Jurkat, Clone E6-1 (cell line): ENCODE results near the gene NR5A2.
"Not testable (repeated sequence)": the region's sequence is repeated elsewhere in the genome, so short reads cannot be mapped to it uniquely, and the experiment has no call there.

Source experiments
- DNase-seq: peaks from one replicate; pipeline ENCODE4 v3.0.0-alpha.2; 2011; ENCODE audit warnings: low read depth, low spot score
- H3K4me3 ChIP-seq: 2 replicates; pipeline ENCODE4 v1.5.1; 2011; ENCODE audit warnings: mild to moderate bottlenecking, low read length, control low read depth, moderate library complexity

Gene NR5A2

GRCh38 chr1:200179126-200179780 is 151.7 kb downstream of the NR5A2 start:
- DNase-seq, result no peak
- no peak overlapping the region for H3K4me3 ChIP-seq

GRCh38 chr1:200179781-200180160 is 152.3 kb downstream of the NR5A2 start:
- H3K4me3 ChIP-seq, result no peak overlapping the region
- no peak for DNase-seq

GRCh38 chr1:200180821-200181220 is 153.3 kb downstream of the NR5A2 start:
- DNase-seq, result no peak
- no peak overlapping the region for H3K4me3 ChIP-seq

GRCh38 chr1:200181861-200182260 is 154.4 kb downstream of the NR5A2 start:
- no peak for DNase-seq
- no peak overlapping the region for H3K4me3 ChIP-seq

GRCh38 chr1:200182701-200183100 is 155.2 kb downstream of the NR5A2 start:
- no peak for DNase-seq
- H3K4me3 ChIP-seq, result no peak overlapping the region

- DNase-seq, result no peak
- H3K4me3 ChIP-seq, result no peak overlapping the region
These were observed 156.1 kb downstream of the NR5A2 start for GRCh38 chr1:200183637-200184036.

- H3K4me3 ChIP-seq, result no peak overlapping the region
- no peak for DNase-seq
These were observed 156.7 kb downstream of the NR5A2 start for GRCh38 chr1:200184196-200184595.

- not testable (repeated sequence) for DNase-seq
These were observed 157.7 kb downstream of the NR5A2 start for GRCh38 chr1:200185191-200185590.

GRCh38 chr1:200187332-200187731 is 159.8 kb downstream of the NR5A2 start:
- not testable (repeated sequence) for H3K4me3 ChIP-seq, DNase-seq

More at GRCh38 chr1:200185191-200185590, 157.7 kb downstream of the NR5A2 start:
- H3K4me3 ChIP-seq, result not testable (repeated sequence)

- H3K4me3 ChIP-seq, result no peak overlapping the region
- no peak for DNase-seq
These were observed 164.5 kb downstream of the NR5A2 start for GRCh38 chr1:200191993-200192392.

GRCh38 chr1:200194477-200194876 is 167.0 kb downstream of the NR5A2 start:
- H3K4me3 ChIP-seq, result no peak overlapping the region

GRCh38 chr1:200198236-200198635 is 170.7 kb downstream of the NR5A2 start:
- no peak overlapping the region for H3K4me3 ChIP-seq
- no peak for DNase-seq

More at GRCh38 chr1:200194477-200194876, 167.0 kb downstream of the NR5A2 start:
- no peak for DNase-seq

- H3K4me3 ChIP-seq, result no peak overlapping the region
- no peak for DNase-seq
These were observed 177.9 kb downstream of the NR5A2 start for GRCh38 chr1:200205216-200205995.

GRCh38 chr1:200206340-200206739 is 178.8 kb downstream of the NR5A2 start:
- H3K4me3 ChIP-seq, result no peak overlapping the region
- no peak for DNase-seq

GRCh38 chr1:200206761-200207160 is 179.3 kb downstream of the NR5A2 start:
- no peak for DNase-seq
- H3K4me3 ChIP-seq, result no peak overlapping the region

- peak; percentile 50 for DNase-seq
- no peak overlapping the region for H3K4me3 ChIP-seq
These were observed 180.2 kb downstream of the NR5A2 start for GRCh38 chr1:200207711-200208126.

- DNase-seq, result no peak
- H3K4me3 ChIP-seq, result no peak overlapping the region
These were observed 183.6 kb downstream of the NR5A2 start for GRCh38 chr1:200211157-200211556.

- DNase-seq, result no peak
These were observed 185.9 kb downstream of the NR5A2 start for GRCh38 chr1:200213392-200213791.

GRCh38 chr1:200213921-200214320 is 186.4 kb downstream of the NR5A2 start:
- H3K4me3 ChIP-seq, result no peak overlapping the region
- no peak for DNase-seq

More at GRCh38 chr1:200213392-200213791, 185.9 kb downstream of the NR5A2 start:
- no peak overlapping the region for H3K4me3 ChIP-seq

GRCh38 chr1:200215350-200215749 is 187.8 kb downstream of the NR5A2 start:
- no peak overlapping the region for H3K4me3 ChIP-seq
- DNase-seq, result no peak
